Measurements from ENCODE around the gene PON2.

Gene PON2

GRCh38 chr7:95440394-95441038, 5.7 kb upstream of the PON2 start:
- Histone ChIP-seq H3K4me3 (ENCODE audit: low read depth, low read length) (no peak overlapping the region), H4K12ac (ENCODE audit: low read depth, low read length) (no peak overlapping the region), H2BK5ac (ENCODE audit: low read depth, low read length, poor library complexity) (no peak overlapping the region), H3K79me1 (ENCODE audit: low read length) (peaks cover 3% of the 10 kb centered on the region), H3K14ac (ENCODE audit: low read length) (no peak overlapping the region), H2BK12ac (ENCODE audit: low read length) (no peak overlapping the region), H3K36me3 (ENCODE audit: control insufficient read depth in 1 of 2, insufficient read depth in 2 of 2, low read length in 2 of 2) (no peaks in the 10 kb centered on the region), H3K18ac (ENCODE audit: low read length) (no peak overlapping the region), H2BK120ac (ENCODE audit: insufficient read depth, low read length, poor library complexity) (no peak overlapping the region), H4K91ac (ENCODE audit: low read depth, low read length) (no peak overlapping the region), H3K4me2 (ENCODE audit: low read length) (no peak overlapping the region), H3K4ac (ENCODE audit: low read depth, low read length) (no peak overlapping the region), H3K9ac (ENCODE audit: low read length) (no peak overlapping the region), H2AK5ac (ENCODE audit: low read length) (no peak overlapping the region), H3K9me3 (ENCODE audit: insufficient read depth, low read depth, low read length) (no peaks in the 10 kb centered on the region), H3K27ac (ENCODE audit: low read depth, low read length) (no peak overlapping the region), H3K23ac (ENCODE audit: low read length) (no peak overlapping the region), H4K8ac (ENCODE audit: low read depth, low read length) (no peak overlapping the region), H2AFZ (ENCODE audit: insufficient read depth, low read length, poor library complexity) (no peak overlapping the region), H3K4me1 (ENCODE audit: control insufficient read depth in 1 of 2, insufficient read depth in 2 of 2, low read length in 2 of 2) (no peaks in the 10 kb centered on the region), H3K79me2 (ENCODE audit: control insufficient read depth, insufficient read depth, low read length, poor library complexity) (no peaks in the 10 kb centered on the region), H3K27me3 (ENCODE audit: insufficient read depth, low read length) (no peaks in the 10 kb centered on the region)
- DNase-seq = no peak
- WGBS (ENCODE audit: extremely low coverage, insufficient coverage, insufficient read length) = no CpG with 5 or more reads among the region's 3 CpGs

- H2AK5ac ChIP-seq (ENCODE audit: low read length) = no peak overlapping the region
- no peak for DNase-seq
- no peak overlapping the region for H3K9ac ChIP-seq (ENCODE audit: low read length)
- no peak overlapping the region for H3K18ac ChIP-seq (ENCODE audit: low read length)
- peaks cover 0 to 8% of the 10 kb centered on the region in 2 experiments for H3K4me1 ChIP-seq (ENCODE audit: control insufficient read depth in 1 of 2, insufficient read depth in 2 of 2, low read length in 2 of 2)
- H4K91ac ChIP-seq (ENCODE audit: low read depth, low read length) = no peak overlapping the region
- no peaks in the 10 kb centered on the region for H3K27me3 ChIP-seq (ENCODE audit: insufficient read depth, low read length)
- no peak overlapping the region for H2BK120ac ChIP-seq (ENCODE audit: insufficient read depth, low read length, poor library complexity)
- H2BK5ac ChIP-seq (ENCODE audit: low read depth, low read length, poor library complexity) = no peak overlapping the region
- no peak overlapping the region for H4K12ac ChIP-seq (ENCODE audit: low read depth, low read length)
- no peak overlapping the region for H4K8ac ChIP-seq (ENCODE audit: low read depth, low read length)
- H3K4ac ChIP-seq (ENCODE audit: low read depth, low read length) = no peak overlapping the region
- H3K4me3 ChIP-seq (ENCODE audit: low read depth, low read length) = no peak overlapping the region
- no peak overlapping the region for H3K23ac ChIP-seq (ENCODE audit: low read length)
- no peak overlapping the region for H3K4me2 ChIP-seq (ENCODE audit: low read length)
- H3K27ac ChIP-seq (ENCODE audit: low read depth, low read length) = no peak overlapping the region
- WGBS (ENCODE audit: extremely low coverage, insufficient coverage, insufficient read length) = no CpG with 5 or more reads among the region's 4 CpGs
- peaks cover 4% of the 10 kb centered on the region for H3K79me2 ChIP-seq (ENCODE audit: control insufficient read depth, insufficient read depth, low read length, poor library complexity)
- no peak overlapping the region for H3K14ac ChIP-seq (ENCODE audit: low read length)
- H3K9me3 ChIP-seq (ENCODE audit: insufficient read depth, low read depth, low read length) = no peaks in the 10 kb centered on the region
- H2AFZ ChIP-seq (ENCODE audit: insufficient read depth, low read length, poor library complexity) = no peak overlapping the region
- H2BK12ac ChIP-seq (ENCODE audit: low read length) = no peak overlapping the region
- H3K79me1 ChIP-seq (ENCODE audit: low read length) = peaks cover 13% of the 10 kb centered on the region
- H3K36me3 ChIP-seq (ENCODE audit: control insufficient read depth in 1 of 2, insufficient read depth in 2 of 2, low read length in 2 of 2) = peaks cover 0 to 2% of the 10 kb centered on the region in 2 experiments
Measured at GRCh38 chr7:95436407-95436806, 1.6 kb upstream of the PON2 start.

GRCh38 chr7:95435422-95435780, 573 bp upstream of the PON2 start:
- Histone ChIP-seq H4K91ac (ENCODE audit: low read depth, low read length) (peak overlapping the region; percentile 98), H3K79me1 (ENCODE audit: low read length) (peaks cover 13% of the 10 kb centered on the region), H2BK120ac (ENCODE audit: insufficient read depth, low read length, poor library complexity) (no peak overlapping the region), H3K14ac (ENCODE audit: low read length) (peak overlapping the region; percentile 2), H3K36me3 (ENCODE audit: control insufficient read depth in 1 of 2, insufficient read depth in 2 of 2, low read length in 2 of 2) (peaks cover 0 to 2% of the 10 kb centered on the region in 2 experiments), H4K12ac (ENCODE audit: low read depth, low read length) (peak overlapping the region; percentile 98), H3K4me1 (ENCODE audit: control insufficient read depth in 1 of 2, insufficient read depth in 2 of 2, low read length in 2 of 2) (peaks cover 0 to 8% of the 10 kb centered on the region in 2 experiments), H3K9ac (ENCODE audit: low read length) (no peak overlapping the region), H3K79me2 (ENCODE audit: control insufficient read depth, insufficient read depth, low read length, poor library complexity) (peaks cover 4% of the 10 kb centered on the region), H2BK12ac (ENCODE audit: low read length) (peak overlapping the region; percentile 8), H3K23ac (ENCODE audit: low read length) (no peak overlapping the region), H3K27me3 (ENCODE audit: insufficient read depth, low read length) (no peaks in the 10 kb centered on the region), H3K4me2 (ENCODE audit: low read length) (peak overlapping the region; percentile 81), H2AFZ (ENCODE audit: insufficient read depth, low read length, poor library complexity) (peak overlapping the region; percentile 50), H3K27ac (ENCODE audit: low read depth, low read length) (no peak overlapping the region), H4K8ac (ENCODE audit: low read depth, low read length) (peak overlapping the region; percentile 100), H3K4ac (ENCODE audit: low read depth, low read length) (no peak overlapping the region), H2BK5ac (ENCODE audit: low read depth, low read length, poor library complexity) (no peak overlapping the region), H3K18ac (ENCODE audit: low read length) (no peak overlapping the region), H3K9me3 (ENCODE audit: insufficient read depth, low read depth, low read length) (no peaks in the 10 kb centered on the region), H2AK5ac (ENCODE audit: low read length) (no peak overlapping the region), H3K4me3 (ENCODE audit: low read depth, low read length) (no peak overlapping the region)
- whole genome bisulfite sequencing (ENCODE audit: extremely low coverage, insufficient coverage, insufficient read length) = no CpG with 5 or more reads among the region's 9 CpGs
- no peak for DNase-seq

- no peaks in the 10 kb centered on the region for H3K27me3 ChIP-seq (ENCODE audit: insufficient read depth, low read length)
- peak overlapping the region; percentile 81 for H3K4me2 ChIP-seq (ENCODE audit: low read length)
- H3K9ac ChIP-seq (ENCODE audit: low read length) = no peak overlapping the region
- no peak overlapping the region for H4K12ac ChIP-seq (ENCODE audit: low read depth, low read length)
- H3K4me3 ChIP-seq (ENCODE audit: low read depth, low read length) = no peak overlapping the region
- no peak overlapping the region for H4K8ac ChIP-seq (ENCODE audit: low read depth, low read length)
- no peak for DNase-seq
- no peak overlapping the region for H3K14ac ChIP-seq (ENCODE audit: low read length)
- no peak overlapping the region for H2BK120ac ChIP-seq (ENCODE audit: insufficient read depth, low read length, poor library complexity)
- no peak overlapping the region for H3K18ac ChIP-seq (ENCODE audit: low read length)
- H2BK5ac ChIP-seq (ENCODE audit: low read depth, low read length, poor library complexity) = no peak overlapping the region
- H2AFZ ChIP-seq (ENCODE audit: insufficient read depth, low read length, poor library complexity) = no peak overlapping the region
- no CpG with 5 or more reads among the region's 6 CpGs for WGBS (ENCODE audit: extremely low coverage, insufficient coverage, insufficient read length)
- no peaks in the 10 kb centered on the region for H3K9me3 ChIP-seq (ENCODE audit: insufficient read depth, low read depth, low read length)
- H3K79me2 ChIP-seq (ENCODE audit: control insufficient read depth, insufficient read depth, low read length, poor library complexity) = peaks cover 4% of the 10 kb centered on the region
- no peak overlapping the region for H3K27ac ChIP-seq (ENCODE audit: low read depth, low read length)
- peaks cover 0 to 3% of the 10 kb centered on the region in 2 experiments for H3K36me3 ChIP-seq (ENCODE audit: control insufficient read depth in 1 of 2, insufficient read depth in 2 of 2, low read length in 2 of 2)
- no peak overlapping the region for H3K23ac ChIP-seq (ENCODE audit: low read length)
- no peak overlapping the region for H2BK12ac ChIP-seq (ENCODE audit: low read length)
- peaks cover 0 to 8% of the 10 kb centered on the region in 2 experiments for H3K4me1 ChIP-seq (ENCODE audit: control insufficient read depth in 1 of 2, insufficient read depth in 2 of 2, low read length in 2 of 2)
- peak overlapping the region; percentile 28 for H3K4ac ChIP-seq (ENCODE audit: low read depth, low read length)
- H3K79me1 ChIP-seq (ENCODE audit: low read length) = peaks cover 11% of the 10 kb centered on the region
- no peak overlapping the region for H4K91ac ChIP-seq (ENCODE audit: low read depth, low read length)
- no peak overlapping the region for H2AK5ac ChIP-seq (ENCODE audit: low read length)
Measured at GRCh38 chr7:95433952-95434556, 774 bp downstream of the PON2 start.

Measured in trophoblast cell (in vitro differentiated cells and primary cell).